Measurements from ENCODE around the gene OSBPL8.
A peak's percentile ranks its signal among the peaks of the same experiment; 100 is the strongest.

The OSBPL8 gene, protein sequence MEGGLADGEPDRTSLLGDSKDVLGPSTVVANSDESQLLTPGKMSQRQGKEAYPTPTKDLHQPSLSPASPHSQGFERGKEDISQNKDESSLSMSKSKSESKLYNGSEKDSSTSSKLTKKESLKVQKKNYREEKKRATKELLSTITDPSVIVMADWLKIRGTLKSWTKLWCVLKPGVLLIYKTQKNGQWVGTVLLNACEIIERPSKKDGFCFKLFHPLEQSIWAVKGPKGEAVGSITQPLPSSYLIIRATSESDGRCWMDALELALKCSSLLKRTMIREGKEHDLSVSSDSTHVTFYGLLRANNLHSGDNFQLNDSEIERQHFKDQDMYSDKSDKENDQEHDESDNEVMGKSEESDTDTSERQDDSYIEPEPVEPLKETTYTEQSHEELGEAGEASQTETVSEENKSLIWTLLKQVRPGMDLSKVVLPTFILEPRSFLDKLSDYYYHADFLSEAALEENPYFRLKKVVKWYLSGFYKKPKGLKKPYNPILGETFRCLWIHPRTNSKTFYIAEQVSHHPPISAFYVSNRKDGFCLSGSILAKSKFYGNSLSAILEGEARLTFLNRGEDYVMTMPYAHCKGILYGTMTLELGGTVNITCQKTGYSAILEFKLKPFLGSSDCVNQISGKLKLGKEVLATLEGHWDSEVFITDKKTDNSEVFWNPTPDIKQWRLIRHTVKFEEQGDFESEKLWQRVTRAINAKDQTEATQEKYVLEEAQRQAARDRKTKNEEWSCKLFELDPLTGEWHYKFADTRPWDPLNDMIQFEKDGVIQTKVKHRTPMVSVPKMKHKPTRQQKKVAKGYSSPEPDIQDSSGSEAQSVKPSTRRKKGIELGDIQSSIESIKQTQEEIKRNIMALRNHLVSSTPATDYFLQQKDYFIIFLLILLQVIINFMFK

DNA sequence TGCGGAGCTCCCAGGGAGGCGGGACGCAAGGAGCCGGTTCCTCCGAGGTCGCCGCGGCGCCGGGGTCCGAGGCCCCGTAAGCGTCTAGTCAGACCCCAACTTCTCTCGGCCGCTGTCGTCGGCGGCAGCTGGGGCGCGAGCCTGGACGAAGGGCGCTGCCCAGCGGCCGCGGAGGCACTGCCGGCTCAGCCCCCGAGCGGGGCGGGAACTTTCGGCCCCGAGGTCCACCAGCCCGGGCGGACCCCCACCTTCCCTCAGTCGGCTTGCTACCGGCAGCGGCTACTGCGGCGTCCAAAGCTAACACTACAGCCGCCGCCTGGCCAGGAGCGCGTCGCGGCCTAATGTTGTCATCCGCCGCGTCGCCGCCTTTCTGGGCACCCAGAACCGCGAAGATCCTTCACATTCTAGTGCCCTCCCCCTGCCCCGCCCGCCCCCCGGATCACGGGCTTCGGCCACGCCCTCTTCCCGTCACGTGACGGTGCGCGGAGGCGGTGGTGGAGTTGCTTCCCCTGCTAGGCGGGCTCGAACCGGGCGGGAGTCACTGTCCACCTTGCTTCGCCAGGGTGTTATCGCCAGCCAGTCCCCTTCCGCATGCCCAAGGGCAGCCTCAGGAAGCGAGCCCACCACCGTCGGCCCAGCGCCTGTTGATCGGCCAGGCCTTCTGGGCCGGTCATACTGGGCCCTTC is at the start of gene OSBPL8:
TSS of gene OSBPL8 (minus strand) at position 372 of the 686 bp plus-strand sequence. CDS start 72,220 bp downstream, outside the sequence.
- TF ChIP-seq, protein P1, sequence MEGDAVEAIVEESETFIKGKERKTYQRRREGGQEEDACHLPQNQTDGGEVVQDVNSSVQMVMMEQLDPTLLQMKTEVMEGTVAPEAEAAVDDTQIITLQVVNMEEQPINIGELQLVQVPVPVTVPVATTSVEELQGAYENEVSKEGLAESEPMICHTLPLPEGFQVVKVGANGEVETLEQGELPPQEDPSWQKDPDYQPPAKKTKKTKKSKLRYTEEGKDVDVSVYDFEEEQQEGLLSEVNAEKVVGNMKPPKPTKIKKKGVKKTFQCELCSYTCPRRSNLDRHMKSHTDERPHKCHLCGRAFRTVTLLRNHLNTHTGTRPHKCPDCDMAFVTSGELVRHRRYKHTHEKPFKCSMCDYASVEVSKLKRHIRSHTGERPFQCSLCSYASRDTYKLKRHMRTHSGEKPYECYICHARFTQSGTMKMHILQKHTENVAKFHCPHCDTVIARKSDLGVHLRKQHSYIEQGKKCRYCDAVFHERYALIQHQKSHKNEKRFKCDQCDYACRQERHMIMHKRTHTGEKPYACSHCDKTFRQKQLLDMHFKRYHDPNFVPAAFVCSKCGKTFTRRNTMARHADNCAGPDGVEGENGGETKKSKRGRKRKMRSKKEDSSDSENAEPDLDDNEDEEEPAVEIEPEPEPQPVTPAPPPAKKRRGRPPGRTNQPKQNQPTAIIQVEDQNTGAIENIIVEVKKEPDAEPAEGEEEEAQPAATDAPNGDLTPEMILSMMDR (IDR thresholded peaks at IDR 0.05; ENCODE audit: insufficient read depth, missing control alignments) = peak; percentile 13
- DNase-seq (ENCODE audit: insufficient read length, low spot score) (peak; percentile 68), FAIRE-seq (no peak)

DNA sequence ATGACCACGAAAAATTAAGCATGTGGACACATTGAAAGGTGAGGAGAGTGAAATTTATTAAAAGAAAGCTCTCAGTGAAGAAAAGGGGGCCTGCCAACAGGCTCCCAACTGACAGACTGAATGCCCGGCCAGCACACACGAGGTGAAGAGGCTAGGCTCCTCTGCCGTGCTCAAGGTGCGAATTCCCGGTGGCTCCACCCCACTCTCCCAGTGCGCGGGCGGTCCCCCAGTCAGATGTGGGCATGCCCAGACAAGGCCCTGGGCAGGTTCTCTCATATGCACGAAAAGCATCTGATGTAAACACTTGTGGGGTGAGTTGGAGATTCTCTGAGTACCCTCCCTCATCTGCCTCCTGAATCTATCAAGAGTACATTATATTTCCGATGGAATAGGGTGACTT is 48.5 kb upstream of the OSBPL8 start:
- TF ChIP-seq, protein P1 (IDR thresholded peaks at IDR 0.05; ENCODE audit: insufficient read depth, missing control alignments) = no peak
- DNase-seq (ENCODE audit: insufficient read length, low spot score) = no peak
- FAIRE-seq = no peak

DNA sequence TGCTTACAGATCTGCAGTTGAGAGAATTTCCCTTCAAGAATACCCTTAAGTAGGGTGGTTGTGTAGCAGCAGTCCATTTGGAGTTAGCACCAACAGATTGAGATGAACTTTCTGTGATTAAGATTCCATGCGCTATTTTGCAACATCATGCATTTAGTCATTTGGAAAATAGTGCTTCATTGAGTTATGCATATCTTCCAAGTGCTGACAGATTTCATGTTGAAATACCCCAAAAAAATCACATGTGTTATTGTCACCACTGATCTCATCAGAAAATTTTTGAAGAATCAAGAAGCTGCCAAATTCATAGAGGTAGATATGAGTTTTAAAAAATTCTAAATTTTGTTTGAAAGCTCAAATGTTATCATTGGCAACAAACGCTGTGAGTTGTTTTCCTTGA is 35.5 kb upstream of the OSBPL8 start:
- no peak for DNase-seq (ENCODE audit: insufficient read length, low spot score)
- TF ChIP-seq, protein P1 (IDR thresholded peaks at IDR 0.05; ENCODE audit: insufficient read depth, missing control alignments) = no peak
- FAIRE-seq = no peak

DNA sequence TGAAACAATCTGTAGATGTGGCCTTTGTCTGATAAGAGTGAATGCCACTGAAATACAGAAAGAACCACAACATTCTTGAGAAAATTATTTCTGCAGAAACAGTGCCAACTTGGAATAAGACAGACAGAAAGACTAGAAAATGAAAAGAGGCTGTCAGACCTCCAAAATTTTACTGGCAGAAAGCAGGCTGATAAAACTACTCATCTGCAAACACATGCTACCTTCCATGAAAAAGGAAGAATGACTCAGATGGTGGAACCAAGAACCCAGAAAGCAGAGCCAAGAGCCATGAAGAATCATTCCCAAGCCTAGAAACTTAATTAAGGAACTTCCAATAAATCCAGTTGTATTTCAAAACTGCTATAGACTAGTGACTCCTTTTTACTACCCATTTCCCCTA is 31.9 kb upstream of the OSBPL8 start:
- FAIRE-seq (no peak), DNase-seq (ENCODE audit: insufficient read length, low spot score) (no peak)
- TF ChIP-seq, protein P1 (IDR thresholded peaks at IDR 0.05; ENCODE audit: insufficient read depth, missing control alignments) = no peak

DNA sequence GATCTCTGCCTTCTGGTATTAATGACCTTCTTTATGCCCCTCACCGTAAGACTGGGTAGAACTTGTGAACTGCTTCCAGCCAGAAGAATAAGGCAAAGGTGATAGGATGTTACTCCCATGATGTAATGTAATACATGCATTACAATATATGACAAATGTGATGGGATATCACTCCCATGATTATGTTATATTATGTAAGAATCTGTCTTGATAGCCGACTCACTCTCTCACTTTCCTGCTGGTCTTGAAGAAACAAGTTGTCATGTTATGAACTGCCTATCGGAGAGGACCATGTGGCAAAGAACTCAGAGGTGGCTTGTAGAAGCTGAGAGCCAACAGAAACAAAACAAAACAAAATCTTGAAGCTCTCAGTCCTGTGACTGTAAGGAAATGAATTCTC is 30.6 kb upstream of the OSBPL8 start:
- no peak for FAIRE-seq
- TF ChIP-seq, protein P1 (IDR thresholded peaks at IDR 0.05; ENCODE audit: insufficient read depth, missing control alignments) = no peak
- no peak for DNase-seq (ENCODE audit: insufficient read length, low spot score)

DNA sequence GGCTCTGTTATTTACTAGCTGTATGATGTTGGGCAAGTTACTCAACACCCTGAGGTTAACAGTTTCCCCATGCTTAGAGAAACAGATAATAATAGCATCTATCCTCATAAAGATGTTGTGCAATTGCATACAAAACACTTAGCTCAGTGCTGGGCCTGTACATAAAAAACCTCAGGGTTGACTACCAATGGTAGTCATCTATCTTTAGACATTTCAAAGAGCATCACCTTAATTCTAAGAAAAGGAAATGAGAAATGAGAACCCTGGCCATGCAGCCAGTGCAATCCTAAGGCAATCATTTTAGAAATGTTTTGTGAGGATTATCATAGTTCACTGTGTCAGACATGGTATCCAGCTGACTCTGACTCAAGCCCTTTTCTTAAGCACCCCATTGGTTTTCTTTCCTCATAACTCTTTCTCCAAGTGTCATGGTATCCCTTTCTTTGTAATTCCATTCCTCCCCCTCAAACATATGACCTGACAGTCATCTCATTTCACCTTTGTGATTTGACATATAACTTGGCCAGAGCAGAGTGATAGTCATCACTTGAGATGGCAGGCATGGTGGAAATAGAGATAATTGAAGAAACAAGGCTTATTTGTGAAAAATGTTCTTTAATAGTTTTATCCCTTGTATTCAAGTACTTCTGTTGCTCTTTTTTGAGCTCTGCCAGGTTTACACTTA is 29.5 kb upstream of the OSBPL8 start:
- no peak for FAIRE-seq
- TF ChIP-seq, protein P1 (IDR thresholded peaks at IDR 0.05; ENCODE audit: insufficient read depth, missing control alignments) = no peak
- DNase-seq (ENCODE audit: insufficient read length, low spot score) = no peak
